Measurements from ENCODE around the gene TBXAS1. TPM values are rescaled to one million over a fixed set of nuclear protein-coding genes. Genes with fewer than 3 reads are reported as not detected.
A peak's percentile ranks its signal among the peaks of the same experiment; 100 is the strongest.

The TBXAS1 gene
- total RNA-seq, 5 donors from 2014 or later (not counting 1 experiment from before 2014, with no cell fraction given): 5.2 to 14.2 (median 7.3) TPM

DNA sequence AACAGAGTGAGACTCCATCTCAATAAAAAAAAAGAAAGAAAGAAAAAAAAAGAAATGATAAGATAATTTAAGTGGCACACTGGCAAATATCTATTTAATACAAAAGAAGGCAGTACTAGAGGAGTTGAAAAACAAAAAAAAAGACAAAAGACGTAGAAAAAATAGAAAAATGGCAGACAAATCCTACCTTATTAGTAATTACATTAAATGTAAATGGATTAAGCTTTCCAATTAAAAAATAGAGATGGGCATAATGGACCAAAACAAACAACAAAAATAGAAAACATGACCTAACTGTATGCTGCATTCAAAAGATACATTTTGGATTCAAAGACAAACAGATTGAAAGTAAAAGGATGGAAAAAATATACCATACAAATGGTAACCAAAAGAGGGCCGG, 239.0 kb downstream of the TBXAS1 start:
- DNase-seq: no peak
- no peaks in the 10 kb centered on the region for H3K36me3 ChIP-seq (ENCODE audit: control insufficient read depth in 2 of 2, extremely low read depth in 1 of 2, insufficient read depth in 1 of 2, low read length in 1 of 2)
- H3K4me1 ChIP-seq (ENCODE audit: control insufficient read depth in 1 of 2, extremely low read depth in 1 of 2, insufficient read depth in 2 of 2, low read length in 2 of 2): peaks cover 10 to 13% of the 10 kb centered on the region in 2 experiments
- no peak for ATAC-seq (replicated peaks in 1 of 4)
- ChIA-PET POLR2A (no interaction called here), CTCF (no interaction called here)
- peaks cover 7% of the 10 kb centered on the region for H3K9me3 ChIP-seq
- no peaks in the 10 kb centered on the region for H3K27me3 ChIP-seq (replicated peaks in 1 of 2; ENCODE audit: control insufficient read depth in 2 of 2, extremely low read depth in 1 of 2, insufficient read depth in 2 of 2, low read length in 1 of 2)
- H3K27ac Mint-ChIP-seq: no peak overlapping the region
- WGBS (ENCODE audit: insufficient coverage): no CpG with 5 or more reads among the region's 2 CpGs
- peaks cover 10 to 26% (median 16%) of the 10 kb centered on the region in 3 donors for H3K9me3 Mint-ChIP-seq
- no peaks in the 10 kb centered on the region for H3K27me3 Mint-ChIP-seq
- H3K4me1 Mint-ChIP-seq: peaks cover 14 to 19% (median 15%) of the 10 kb centered on the region in 3 donors
- no peak overlapping the region for H3K4me3 Mint-ChIP-seq
- no peak overlapping the region for H3K4me3 ChIP-seq (ENCODE audit: control insufficient read depth in 1 of 2, extremely low read depth in 1 of 2, low read length in 1 of 2)
- H3K27ac ChIP-seq (ENCODE audit: low read length): no peak overlapping the region
- H3K36me3 Mint-ChIP-seq: peaks cover 6% of the 10 kb centered on the region

DNA sequence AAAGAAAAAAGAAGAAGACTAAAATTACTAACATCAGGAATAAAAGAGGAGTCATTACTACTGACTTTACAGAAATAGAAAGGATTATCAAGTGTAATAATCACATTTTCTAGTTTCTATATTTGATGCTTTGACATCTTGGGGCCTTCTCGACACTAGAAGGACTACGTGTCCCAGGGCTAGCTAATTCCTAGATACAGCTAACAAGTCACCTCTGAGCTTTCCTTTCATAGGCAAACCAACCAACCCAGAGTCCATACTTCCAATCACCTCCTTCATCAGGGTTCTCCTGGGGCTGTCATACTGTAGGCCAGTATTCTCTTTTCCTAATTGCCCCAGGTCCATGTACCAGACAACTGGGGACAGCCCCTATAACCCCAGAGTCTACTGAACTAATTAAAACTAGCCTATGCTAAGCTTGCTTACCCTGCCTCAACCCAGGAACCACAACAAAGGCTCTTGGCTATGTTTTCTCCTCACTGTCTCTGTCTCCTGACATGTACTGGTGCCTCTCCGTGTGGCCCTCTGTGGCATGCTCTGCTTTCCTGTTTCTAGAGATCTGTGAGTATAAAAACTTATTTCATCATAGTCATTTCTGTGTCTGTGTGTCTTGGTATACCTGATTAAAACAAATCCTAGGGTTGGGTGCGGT, 240.4 kb downstream of the TBXAS1 start:
- 79% methylated on average over 2 of the region's 4 CpGs for WGBS (ENCODE audit: insufficient coverage)
- ChIA-PET POLR2A (interaction anchor here in 1 of 2 donors (1.2 kb wide), 1 partner anchor 10 kb away, joined by 4 read pairs; no protein-coding TSS in a partner anchor), CTCF (interaction anchor here in 1 of 2 donors (0.6 kb wide), 1 partner anchor 10 kb away, joined by 3 read pairs; no protein-coding TSS in a partner anchor)
- H3K36me3 Mint-ChIP-seq: peaks cover 6% of the 10 kb centered on the region
- DNase-seq: peak in 3 of 35 experiments; percentile 8 to 31 (median 29)
- Histone ChIP-seq H3K27me3 (replicated peaks in 1 of 2; ENCODE audit: control insufficient read depth in 2 of 2, extremely low read depth in 1 of 2, insufficient read depth in 2 of 2, low read length in 1 of 2) (no peaks in the 10 kb centered on the region), H3K9me3 (peaks cover 7% of the 10 kb centered on the region), H3K36me3 (ENCODE audit: control insufficient read depth in 2 of 2, extremely low read depth in 1 of 2, insufficient read depth in 1 of 2, low read length in 1 of 2) (no peaks in the 10 kb centered on the region), H3K4me3 (ENCODE audit: control insufficient read depth in 1 of 2, extremely low read depth in 1 of 2, low read length in 1 of 2) (no peak overlapping the region), H3K27ac (ENCODE audit: low read length) (no peak overlapping the region), H3K4me1 (ENCODE audit: control insufficient read depth in 1 of 2, extremely low read depth in 1 of 2, insufficient read depth in 2 of 2, low read length in 2 of 2) (peaks cover 5 to 6% of the 10 kb centered on the region in 2 experiments)
- H3K27ac Mint-ChIP-seq: peak overlapping the region; percentile 70 to 71
- H3K9me3 Mint-ChIP-seq: peaks cover 10 to 26% (median 16%) of the 10 kb centered on the region in 3 donors
- no peak overlapping the region for H3K4me3 Mint-ChIP-seq
- H3K4me1 Mint-ChIP-seq: peaks cover 11 to 14% (median 11%) of the 10 kb centered on the region in 3 donors
- no peaks in the 10 kb centered on the region for H3K27me3 Mint-ChIP-seq
- peak; percentile 52 to 82 (median 78) for ATAC-seq (replicated peaks in 1 of 4)

Other genes with a start within 250 kb of the TBXAS1 start
- gene HIPK2, start 51.3 kb upstream of the TBXAS1 start, total RNA-seq: 10 to 100 TPM; 32.7 to 34.5 (median 33.5) TPM
- 100 to 1,000 TPM; 104 to 129 (median 108) TPM for gene PARP12, start 233.7 kb downstream of the TBXAS1 start, total RNA-seq

Data from T-cell (primary cell).